ENCODE measurements around the gene BTBD9. TPM values are rescaled to one million over a fixed set of nuclear protein-coding genes. Genes with fewer than 3 reads are reported as not detected.

Gene BTBD9
- total and polyA plus RNA-seq, 9 of the 15 experiments (the other 6 are each of a cell fraction or from before 2014, with no cell fraction given): 0.08 to 1.6 (median 0.58) TPM

- TF ChIP-seq NR1H2 (CRISPR knock-in tag; IDR thresholded peaks at IDR 0.05) (no peak), ZNF778 (CRISPR knock-in tag; IDR thresholded peaks at IDR 0.05) (no peak)
Observed at GRCh38 chr6:38638941-38639497, 710 bp downstream of the BTBD9 start (continued).

GRCh38 chr6:38637756-38638155 lies 2.0 kb downstream of the BTBD9 start:
- H2AFZ ChIP-seq (ENCODE audit: low read depth, low read length): no peak overlapping the region

More at GRCh38 chr6:38637756-38638155, 2.0 kb downstream of the BTBD9 start:
- Histone ChIP-seq H3K9me3 (replicated peaks; ENCODE audit: control insufficient read depth, insufficient read depth, low read depth, low read length) (no peaks in the 10 kb centered on the region), H3K9me1 (ENCODE audit: control insufficient read depth, insufficient read depth, low read length) (no peaks in the 10 kb centered on the region), H3K79me2 (ENCODE audit: control insufficient read depth, insufficient read depth, low read length) (no peaks in the 10 kb centered on the region), H3K4me1 (replicated peaks in 1 of 2; ENCODE audit: control insufficient read depth in 2 of 2, insufficient read depth in 2 of 2, low read length in 2 of 2) (peaks cover 8 to 12% of the 10 kb centered on the region in 2 experiments; a peak in 3 of 5 replicates), H3K4me2 (ENCODE audit: insufficient read depth, low read length) (no peak overlapping the region), H3K9ac (ENCODE audit: insufficient read depth in 1 of 2, low read depth in 2 of 2, low read length in 2 of 2) (no peak overlapping the region), H3K27ac (ENCODE audit: extremely low read depth, low read depth, low read length) (no peak overlapping the region), H3K4me3 (no peak overlapping the region), H3K27me3 (ENCODE audit: control insufficient read depth in 2 of 2, insufficient read depth in 2 of 2, low read length in 2 of 2) (peaks cover 14% of the 10 kb centered on the region in 2 experiments; a peak in 4 of 5 replicates), H3K36me3 (ENCODE audit: control insufficient read depth, insufficient read depth, low read length) (no peaks in the 10 kb centered on the region), H4K20me1 (replicated peaks; ENCODE audit: control insufficient read depth, insufficient read depth, low read length) (no peaks in the 10 kb centered on the region)
- CTCF ChIA-PET (ENCODE audit: low intra/inter-chr PET ratio): no interaction called here
- POLR2A ChIA-PET: no interaction called here
- in situ Hi-C loops (cut with MboI): no loop called here
- no TSS peak for BruUV-seq (replicated peaks)
- ATAC-seq (no peak), DNase-seq (ENCODE audit: extremely low read depth in 1 of 4, low spot score in 3 of 4) (no peak), FAIRE-seq (no peak)
- WGBS (ENCODE audit: insufficient coverage, low coverage, missing lambda C conversion rate): 20% methylated on average over 5 of the region's 5 CpGs
- intact Hi-C loops (cut with micrococcal nuclease): no loop called here
- TF ChIP-seq KLF10 (CRISPR knock-in tag; IDR thresholded peaks at IDR 0.05) (no peak), CLOCK (CRISPR knock-in tag; IDR thresholded peaks at IDR 0.05; ENCODE audit: borderline replicate concordance) (no peak), FOXA3 (CRISPR knock-in tag; conservative IDR thresholded peaks at IDR 0.05 in 1 of 2, IDR thresholded peaks at IDR 0.05 in 1 of 2) (no peak), ZC3H11A (IDR thresholded peaks at IDR 0.05; ENCODE audit: low read depth, low read length) (no peak), DMBX1 (CRISPR knock-in tag; IDR thresholded peaks at IDR 0.05; ENCODE audit: borderline replicate concordance) (no peak)
